Esophagus muscularis mucosa (tissue), 3 donors: ENCODE results near the gene CYBB.

Experiments used
- POLR2A ChIP-seq: fragments of 450-650 bp; IDR thresholded peaks from one replicate; pipeline ENCODE4 v1.6.1; 2017; ENCODE audit warnings: antibody characterized with exemption, moderate library complexity, mild to moderate bottlenecking, low read depth
- POLR2AphosphoS5 ChIP-seq, 2 donors: sonication (generic); formaldehyde crosslinking; IDR thresholded peaks; one replicate each; pipeline ENCODE4 v1.6.1; 2017; ENCODE audit warnings: antibody characterized with exemption in 2 of 2
- TF ChIP-seq, protein P1 (sequence below), 3 experiments: fragments of 200-600 bp in 2 of 3; fragments of 450-650 bp in 1 of 3; sonication (generic) in 2 of 3; IDR thresholded peaks; one replicate each; pipeline ENCODE4 v1.5.1; 2017 to 2019; ENCODE audit warnings: antibody characterized with exemption in 3 of 3, mild to moderate bottlenecking in 2 of 3, moderate library complexity in 1 of 3

DNA sequence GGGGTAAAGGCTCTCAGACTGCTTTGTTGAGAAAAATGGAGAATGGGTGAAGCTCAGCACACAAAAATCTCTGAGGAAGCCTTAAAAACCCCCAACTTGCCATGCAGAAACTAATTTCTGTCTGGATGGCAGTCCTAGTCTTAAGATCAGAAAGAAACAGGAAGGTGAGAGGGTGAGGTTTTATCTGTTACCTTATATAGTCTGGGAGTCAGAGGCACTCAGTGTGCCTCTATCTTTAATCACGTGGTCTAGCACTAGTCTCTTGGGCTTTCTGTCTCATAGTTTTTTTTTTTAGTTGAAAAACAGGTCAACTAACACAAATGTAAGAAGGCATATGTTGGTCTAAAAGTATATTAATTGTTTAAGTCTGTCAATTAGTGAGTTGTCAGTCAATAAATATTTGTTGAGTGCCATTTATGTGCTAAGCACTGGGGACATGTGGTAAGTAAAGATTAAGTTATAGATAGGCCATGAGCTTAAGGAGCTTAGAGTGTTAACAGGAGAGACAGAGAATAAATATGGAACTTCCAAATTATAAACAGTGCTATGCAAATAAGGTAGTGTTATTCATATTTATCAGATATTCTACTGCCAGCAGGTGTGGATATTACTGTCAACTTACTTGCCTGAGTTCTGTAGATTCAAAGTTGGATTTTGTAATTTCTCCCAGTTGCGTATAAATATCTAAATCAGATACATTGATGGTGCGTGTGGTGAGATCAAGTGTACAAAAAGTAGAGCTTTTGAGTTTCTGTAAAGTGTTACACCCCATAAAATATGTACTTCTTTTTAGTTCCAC lies 7.0 kb downstream of the CYBB start:
- TF ChIP-seq, protein P1, sequence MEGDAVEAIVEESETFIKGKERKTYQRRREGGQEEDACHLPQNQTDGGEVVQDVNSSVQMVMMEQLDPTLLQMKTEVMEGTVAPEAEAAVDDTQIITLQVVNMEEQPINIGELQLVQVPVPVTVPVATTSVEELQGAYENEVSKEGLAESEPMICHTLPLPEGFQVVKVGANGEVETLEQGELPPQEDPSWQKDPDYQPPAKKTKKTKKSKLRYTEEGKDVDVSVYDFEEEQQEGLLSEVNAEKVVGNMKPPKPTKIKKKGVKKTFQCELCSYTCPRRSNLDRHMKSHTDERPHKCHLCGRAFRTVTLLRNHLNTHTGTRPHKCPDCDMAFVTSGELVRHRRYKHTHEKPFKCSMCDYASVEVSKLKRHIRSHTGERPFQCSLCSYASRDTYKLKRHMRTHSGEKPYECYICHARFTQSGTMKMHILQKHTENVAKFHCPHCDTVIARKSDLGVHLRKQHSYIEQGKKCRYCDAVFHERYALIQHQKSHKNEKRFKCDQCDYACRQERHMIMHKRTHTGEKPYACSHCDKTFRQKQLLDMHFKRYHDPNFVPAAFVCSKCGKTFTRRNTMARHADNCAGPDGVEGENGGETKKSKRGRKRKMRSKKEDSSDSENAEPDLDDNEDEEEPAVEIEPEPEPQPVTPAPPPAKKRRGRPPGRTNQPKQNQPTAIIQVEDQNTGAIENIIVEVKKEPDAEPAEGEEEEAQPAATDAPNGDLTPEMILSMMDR (IDR thresholded peaks at IDR 0.05) = no peak
- TF ChIP-seq POLR2A (no peak), POLR2AphosphoS5 (IDR thresholded peaks at IDR 0.05) (no peak)
